ENCODE data around the gene NGEF.
"Not testable (repeated sequence)": the region's sequence is repeated elsewhere in the genome, so short reads cannot be mapped to it uniquely, and the experiment has no call there.

Gene NGEF

DNA sequence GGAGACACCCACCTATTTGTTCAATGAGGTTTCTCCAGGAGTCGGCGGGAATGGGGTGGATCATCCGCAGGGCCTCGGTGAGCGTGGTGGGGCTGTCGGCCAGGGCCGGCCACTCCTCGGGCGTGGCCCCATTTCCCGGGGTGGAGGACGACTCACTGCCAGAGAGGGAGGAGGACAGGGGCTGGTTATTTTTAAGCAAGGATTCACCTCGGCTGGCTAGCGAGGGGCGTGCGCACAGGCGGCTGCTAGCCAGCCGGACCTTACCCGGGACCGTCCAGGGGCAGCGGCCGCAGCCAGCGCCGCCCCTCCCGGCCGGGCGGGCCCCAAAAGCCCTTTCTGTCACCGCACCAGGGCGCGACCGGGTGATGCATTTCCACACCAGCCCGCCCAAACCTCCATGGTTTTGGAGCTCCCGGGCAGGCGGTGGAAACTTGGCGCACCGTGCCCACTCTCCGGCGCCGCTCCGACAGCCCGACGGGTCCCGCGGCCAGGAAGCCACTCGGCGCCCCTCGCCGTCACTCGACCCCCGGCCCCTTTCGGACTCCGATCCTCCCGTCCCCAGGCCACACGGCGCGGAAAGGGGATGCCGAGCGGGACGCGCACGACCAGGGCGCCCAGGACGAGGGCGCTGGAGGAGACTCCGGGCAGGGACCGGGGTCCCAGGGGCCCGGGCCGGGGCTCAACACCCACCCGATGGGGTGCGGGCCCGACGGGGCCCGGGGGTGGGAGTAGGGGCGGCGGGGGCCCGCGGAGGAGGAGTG is 85.8 kb downstream of the NGEF start:
- DNase-seq (ENCODE audit: low spot score), result peak; percentile 17

DNA sequence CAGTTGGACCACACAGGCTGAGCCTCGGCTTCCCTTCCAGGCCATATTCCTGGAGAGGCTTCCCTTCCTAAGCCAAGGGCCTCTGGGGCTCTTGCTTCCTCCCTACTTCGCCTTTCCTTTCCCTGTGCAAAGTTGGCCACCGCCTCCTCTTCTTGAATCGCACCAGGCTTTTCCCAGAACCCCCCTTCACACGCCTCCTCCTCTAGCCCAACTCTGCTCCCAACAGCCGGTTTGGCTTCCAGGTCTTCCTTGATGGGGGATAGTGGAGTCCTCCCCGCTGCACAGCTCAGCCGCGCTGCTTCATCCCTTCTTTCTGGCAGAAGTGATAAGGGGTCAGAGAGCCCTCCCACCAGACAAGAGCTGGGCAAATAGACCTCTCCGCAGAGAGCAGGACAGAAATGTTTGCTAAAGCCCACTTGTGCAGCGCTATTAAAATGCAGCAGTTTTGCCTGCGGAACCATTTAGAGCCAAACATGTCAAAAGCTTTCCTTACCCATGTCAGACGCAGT is 86.6 kb downstream of the NGEF start:
- DNase-seq (ENCODE audit: low spot score), result no peak

GRCh38 chr2:232925821-232926156 is 87.3 kb downstream of the NGEF start:
- no peak for DNase-seq (ENCODE audit: low spot score)

DNA sequence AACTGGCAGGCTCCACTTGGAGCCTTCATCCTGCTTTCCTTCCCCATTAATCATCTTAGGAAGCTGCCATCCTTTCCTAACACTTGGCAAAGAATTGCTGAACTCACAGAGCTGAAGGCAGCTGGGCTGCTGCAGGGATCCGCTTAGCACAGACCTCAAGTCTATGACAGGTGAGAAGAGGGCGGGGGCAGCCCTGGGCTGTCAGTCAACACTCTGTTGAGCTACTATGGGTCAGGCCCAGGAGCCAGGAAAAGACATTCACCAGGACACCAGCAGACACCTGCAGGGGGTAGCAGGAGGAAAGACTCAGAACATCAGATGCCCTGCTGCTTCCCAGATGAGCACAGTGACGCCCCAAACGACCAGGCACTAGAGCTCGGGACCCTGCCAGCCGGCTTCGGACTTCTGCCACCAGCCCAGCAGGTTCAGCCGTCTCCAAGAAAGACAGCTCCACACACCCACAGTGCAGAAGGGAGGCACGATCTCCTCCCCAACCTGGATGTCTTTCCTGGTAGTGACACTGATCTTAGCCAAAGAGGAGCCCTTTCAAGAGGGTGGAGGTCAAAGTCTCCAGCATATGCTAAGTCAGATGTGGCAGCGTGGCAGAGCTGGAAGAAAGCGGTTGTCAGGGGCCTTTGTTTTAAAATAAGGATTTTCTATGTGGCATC is 87.8 kb downstream of the NGEF start:
- no peak for DNase-seq (ENCODE audit: low spot score)

DNA sequence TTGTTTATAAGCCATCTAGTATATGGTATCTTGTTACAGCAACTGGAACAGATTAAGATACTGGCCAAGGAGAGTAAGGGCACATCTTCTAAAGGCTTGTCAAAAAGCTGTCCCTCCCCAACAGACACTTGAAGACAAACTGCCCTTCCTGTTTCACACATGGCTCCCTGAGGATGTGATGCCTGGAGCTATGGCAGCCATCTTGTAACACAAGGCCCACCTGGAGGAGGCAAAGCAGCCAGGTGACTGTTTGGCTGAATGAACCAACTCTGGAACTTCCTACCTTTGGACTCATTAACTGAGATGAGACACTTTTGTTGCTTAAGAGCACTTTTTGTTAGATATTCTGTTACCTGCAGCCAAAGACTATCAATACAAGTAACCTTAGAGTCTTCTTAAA is 88.6 kb downstream of the NGEF start:
- no peak for DNase-seq (ENCODE audit: low spot score)

- DNase-seq (ENCODE audit: low spot score), result no peak
Observed at GRCh38 chr2:232920760-232921159, 92.3 kb downstream of the NGEF start.

GRCh38 chr2:232920055-232920454 is 93.0 kb downstream of the NGEF start:
- no peak for DNase-seq (ENCODE audit: low spot score)

GRCh38 chr2:232919141-232919540 is 93.9 kb downstream of the NGEF start:
- DNase-seq (ENCODE audit: low spot score), result peak; percentile 47

DNA sequence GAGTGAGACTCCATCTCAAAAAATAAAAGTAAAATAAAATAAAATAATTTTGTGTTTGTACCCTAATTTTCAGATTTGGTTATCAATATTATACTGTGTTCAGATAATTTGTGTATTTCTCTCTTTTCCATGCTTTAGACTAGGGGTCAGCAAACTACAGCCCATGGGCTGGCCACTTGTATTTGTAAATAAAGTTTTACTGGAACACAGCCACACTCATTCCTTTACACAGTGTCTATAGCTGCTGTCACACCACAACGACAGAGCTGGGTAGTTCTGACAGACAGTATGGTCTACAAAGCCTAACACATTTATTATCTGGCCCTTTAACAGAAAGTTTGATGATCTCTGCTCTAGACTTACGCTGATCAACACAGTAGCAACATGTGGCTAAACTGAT is 99.2 kb downstream of the NGEF start:
- DNase-seq (ENCODE audit: low spot score), result no peak

- DNase-seq (ENCODE audit: low spot score), result no peak
Observed at GRCh38 chr2:232911712-232912277, 101.3 kb downstream of the NGEF start.

DNA sequence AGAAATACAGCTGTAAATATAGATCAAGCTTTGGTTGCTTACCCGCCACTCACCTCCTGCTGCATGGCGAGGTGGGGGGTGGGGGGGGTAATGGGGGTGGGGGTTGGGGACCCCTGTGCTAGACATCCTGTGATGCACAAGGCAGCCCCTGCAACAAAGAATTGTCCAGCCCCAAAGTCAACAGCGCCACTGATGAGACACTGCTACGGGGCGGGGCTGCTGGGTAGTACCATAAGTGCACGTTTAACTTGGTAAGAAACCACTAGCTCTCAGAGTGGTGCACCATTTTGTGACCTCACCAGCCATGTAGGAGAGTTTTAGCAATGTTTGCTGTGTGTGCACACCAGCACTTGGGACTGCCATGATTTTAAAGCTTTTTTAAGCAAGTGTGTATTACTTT is 102.7 kb downstream of the NGEF start:
- no peak for DNase-seq (ENCODE audit: low spot score)

- DNase-seq (ENCODE audit: low spot score), result no peak
Observed at GRCh38 chr2:232908695-232909094, 104.4 kb downstream of the NGEF start.

- not testable (repeated sequence) for DNase-seq (ENCODE audit: low spot score)
Observed at GRCh38 chr2:232907718-232908085, 105.4 kb downstream of the NGEF start.

DNA sequence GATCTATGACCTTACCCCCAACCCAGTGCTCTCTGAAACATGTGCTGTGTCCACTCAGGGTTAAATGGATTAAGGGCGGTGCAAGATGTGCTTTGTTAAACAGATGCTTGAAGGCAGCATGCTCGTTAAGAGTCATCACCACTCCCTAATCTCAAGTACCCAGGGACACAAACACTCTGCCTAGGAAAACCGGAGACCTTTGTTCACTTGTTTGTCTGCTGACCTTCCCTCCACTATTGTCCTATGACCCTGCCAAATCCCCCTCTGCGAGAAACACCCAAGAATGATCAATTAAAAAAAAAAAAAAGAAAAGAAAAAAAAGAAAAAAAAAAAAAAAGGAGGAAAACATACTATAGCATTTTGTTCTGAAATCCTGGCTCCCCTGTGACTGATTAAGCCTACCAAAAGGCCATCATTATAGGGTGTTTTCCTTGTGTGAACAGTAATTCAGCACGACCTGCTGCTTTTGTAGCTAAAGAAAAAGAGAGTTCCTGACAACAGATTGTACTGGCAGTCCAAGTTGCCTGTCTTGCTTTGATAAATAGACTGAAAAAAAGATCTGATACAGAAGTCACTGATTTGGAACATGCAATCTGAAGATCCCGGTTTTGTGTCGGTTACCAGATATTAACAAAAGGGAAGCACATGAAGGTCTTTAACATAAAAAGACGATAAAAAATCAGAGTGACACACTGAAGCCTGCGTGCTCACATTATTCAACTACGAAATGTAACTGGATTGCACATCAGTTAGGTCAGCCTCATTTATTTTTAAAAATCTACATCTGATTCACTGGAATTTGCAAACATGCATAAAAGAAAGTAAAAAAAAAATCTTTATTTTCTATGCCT is 106.0 kb downstream of the NGEF start:
- not testable (repeated sequence) for DNase-seq (ENCODE audit: low spot score)

GRCh38 chr2:232903989-232904388 is 109.1 kb downstream of the NGEF start:
- no peak for DNase-seq (ENCODE audit: low spot score)

GRCh38 chr2:232901736-232902578 is 111.1 kb downstream of the NGEF start:
- peak; percentile 90 for DNase-seq (ENCODE audit: low spot score)

DNA sequence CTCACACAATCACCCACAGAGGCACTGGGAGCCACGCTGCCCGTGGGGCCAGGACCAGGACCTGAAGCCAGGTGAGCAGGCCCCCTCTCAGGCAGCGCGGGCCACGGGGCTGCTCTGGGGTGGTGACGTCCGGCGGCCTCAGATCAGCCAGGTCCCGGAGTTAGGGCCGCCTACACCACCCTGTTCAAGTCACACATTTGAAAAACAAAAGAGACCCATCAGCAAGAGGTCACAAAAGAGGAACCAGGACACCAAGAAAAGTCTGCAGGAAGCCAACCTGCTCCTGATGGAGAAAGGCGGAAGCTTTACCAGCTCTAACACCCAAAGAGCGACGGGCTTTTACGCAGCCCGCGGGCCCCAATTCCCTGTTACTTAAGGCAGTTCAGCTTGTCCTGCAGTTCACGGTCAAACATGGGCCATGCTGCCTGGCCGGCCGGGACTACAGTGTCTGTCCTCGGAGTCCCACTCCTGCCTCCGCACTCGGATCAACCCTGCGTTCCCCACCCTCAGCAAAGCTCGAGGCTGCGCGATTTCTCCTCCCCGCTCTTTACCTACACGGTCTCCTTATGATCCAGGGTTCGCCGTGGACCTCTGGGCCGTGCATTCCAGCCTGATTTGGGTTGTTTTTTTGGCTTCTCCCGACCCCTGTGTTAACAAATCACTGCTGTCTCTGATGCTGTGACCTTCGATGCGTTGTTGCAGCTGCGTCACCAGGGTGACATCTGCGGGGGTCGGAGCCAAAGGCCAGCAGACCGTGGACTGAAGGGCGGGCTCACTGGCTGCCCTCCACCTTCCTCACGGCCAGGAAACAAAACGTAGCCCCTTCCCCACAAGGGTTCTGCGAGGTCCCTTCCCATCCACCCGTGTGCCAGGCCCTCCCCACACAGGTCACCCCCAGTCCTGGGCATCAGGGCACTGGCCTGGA is 112.0 kb downstream of the NGEF start:
- DNase-seq (ENCODE audit: low spot score), result peak; percentile 7

GRCh38 chr2:232898592-232899543 is 114.2 kb downstream of the NGEF start:
- no peak for DNase-seq (ENCODE audit: low spot score)
